Endodermal cell (in vitro differentiated cells): Measurements from ENCODE around the gene LRMDA. TPM values are rescaled to one million over a fixed set of nuclear protein-coding genes. Genes with fewer than 3 reads are reported as not detected.

Experiments used
- DNase-seq: peaks from one replicate; pipeline ENCODE4 v3.0.0-alpha.2; 2017
- H3K27ac ChIP-seq: 2 replicates; pipeline ENCODE4 v1.5.1; 2013; ENCODE audit warnings: mild to moderate bottlenecking, low read depth, low read length, moderate library complexity
- H3K27me3 ChIP-seq: 2 replicates; pipeline ENCODE4 v1.6.1; 2013; ENCODE audit warnings: mild to moderate bottlenecking, low read length, moderate library complexity; ENCODE audit not compliant: insufficient read depth, control insufficient read depth, poor library complexity, severe bottlenecking
- H3K36me3 ChIP-seq: 2 replicates; pipeline ENCODE4 v1.7.0; 2013; ENCODE audit warnings: mild to moderate bottlenecking, low read length, moderate library complexity; ENCODE audit not compliant: control insufficient read depth, insufficient read depth
- H3K4me1 ChIP-seq: one replicate; pipeline ENCODE4 v1.7.0; 2013; ENCODE audit warnings: low read length; ENCODE audit not compliant: control insufficient read depth, insufficient read depth
- H3K4me3 ChIP-seq: 2 replicates; pipeline ENCODE4 v1.5.1; 2013; ENCODE audit warnings: mild to moderate bottlenecking, low read length, moderate library complexity
- H3K9ac ChIP-seq: 2 replicates; pipeline ENCODE4 v1.6.1; 2013; ENCODE audit warnings: mild to moderate bottlenecking, low read length, moderate library complexity; ENCODE audit not compliant: poor library complexity, severe bottlenecking; ENCODE audit errors: extremely low read depth
- H3K9me3 ChIP-seq: 2 replicates; pipeline ENCODE4 v1.6.1; 2013; ENCODE audit warnings: mild to moderate bottlenecking, low read length, moderate library complexity; ENCODE audit not compliant: control insufficient read depth
- H3K27ac Mint-ChIP-seq: 2 replicates; pipeline ENCODE4 v1.8.0; 2020; ENCODE audit warnings: mixed read lengths
- H3K27me3 Mint-ChIP-seq: 2 replicates; pipeline ENCODE4 v1.8.0; 2021; ENCODE audit warnings: mild to moderate bottlenecking, mixed read lengths; ENCODE audit not compliant: insufficient read depth
- H3K36me3 Mint-ChIP-seq: 2 replicates; pipeline ENCODE4 v1.8.0; 2020; ENCODE audit warnings: low read depth, mixed read lengths
- H3K4me1 Mint-ChIP-seq: 2 replicates; pipeline ENCODE4 v1.8.0; 2020; ENCODE audit warnings: mixed read lengths
- H3K4me3 Mint-ChIP-seq: 2 replicates; pipeline ENCODE4 v1.8.0; 2020; ENCODE audit warnings: mild to moderate bottlenecking, moderate library complexity, mixed read lengths
- H3K9me3 Mint-ChIP-seq: 2 replicates; pipeline ENCODE4 v1.8.0; 2020; ENCODE audit warnings: mild to moderate bottlenecking, mixed read lengths
- WGBS, 2 experiments: methylation state at CpG; one replicate each; pipeline versions ENCODE4 v1.1.5 to v1.1.7; 2013; ENCODE audit warnings: missing lambda C conversion rate in 2 of 2, mixed read lengths in 1 of 2; ENCODE audit not compliant: insufficient coverage in 1 of 2, insufficient read length in 1 of 2; 5-methylcytosine and 5-hydroxymethylcytosine counted together
- total RNA-seq, 2 donors: library from RNA; stranded (reverse); fragmentation: NEBNext Ultra II Directional in 1 of 2; extraction: Animal tissue kit (Norgen Biotek cat#: 25700) in 1 of 2; gene quantifications; 2 replicates in 1 of 2; 3 replicates in 1 of 2; pipeline ENCODE4 v1.2.1, GENCODE V29; 2021
- TF ChIP-seq, protein P1 (sequence below): fragments of 200-600 bp; sonication (generic); conservative IDR thresholded peaks from 2 replicates; pipeline ENCODE4 v1.5.0; 2021; ENCODE audit warnings: antibody characterized with exemption, mild to moderate bottlenecking

Gene LRMDA
- total RNA-seq, 2 donors from 2014 or later: 1.7 to 5.1 TPM

DNA sequence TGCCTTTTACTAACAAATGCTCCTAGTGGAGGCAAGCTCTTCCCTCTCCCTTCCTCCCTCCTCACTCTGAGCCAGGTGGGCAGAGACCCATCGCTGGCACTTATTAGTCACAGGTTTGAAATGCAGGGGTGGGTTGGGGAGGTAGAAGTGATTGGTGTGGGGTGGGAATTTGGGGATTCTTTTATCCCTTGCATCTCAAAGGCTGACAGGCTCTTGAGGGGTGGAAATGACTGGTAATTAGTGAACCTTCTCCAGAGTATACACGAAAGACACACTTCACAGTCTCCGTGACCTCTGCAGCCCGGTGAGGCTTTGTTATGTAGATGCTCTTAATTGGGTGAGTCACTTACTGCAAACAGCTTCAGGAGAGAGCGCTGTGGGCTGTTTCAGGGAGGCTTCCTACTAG lies 13.9 kb upstream of the LRMDA start:
- peaks cover 68% of the 10 kb centered on the region for H3K27me3 ChIP-seq

DNA sequence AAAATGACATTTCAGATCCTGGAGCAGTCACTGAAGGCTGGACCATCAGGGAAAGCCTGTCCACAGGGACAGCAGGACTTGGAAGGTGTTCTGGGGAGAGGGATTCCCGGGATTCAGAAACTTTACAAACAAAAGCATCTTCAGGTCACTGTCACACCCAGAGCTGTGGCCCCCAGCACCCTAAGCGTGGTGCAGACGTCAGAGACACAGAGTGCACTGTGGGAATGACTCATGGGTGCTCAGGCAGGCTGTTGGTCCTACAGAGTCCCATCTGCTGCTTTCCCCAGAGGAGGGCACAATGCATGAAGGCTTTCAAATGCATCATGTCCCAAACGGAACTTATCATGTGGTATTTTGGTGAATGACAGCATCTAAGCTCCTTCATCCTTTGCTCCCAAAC lies 13.1 kb upstream of the LRMDA start:
- no peak overlapping the region for H3K27ac ChIP-seq
- no peaks in the 10 kb centered on the region for H3K36me3 ChIP-seq
- peaks cover 96% of the 10 kb centered on the region for H3K27me3 Mint-ChIP-seq
- peaks cover 23% of the 10 kb centered on the region for H3K4me1 Mint-ChIP-seq
- no peak overlapping the region for H3K9ac ChIP-seq
- H3K4me3 ChIP-seq: no peak overlapping the region
- H3K9me3 Mint-ChIP-seq: peaks cover 3% of the 10 kb centered on the region
- peaks cover 1% of the 10 kb centered on the region for H3K36me3 Mint-ChIP-seq
- H3K9me3 ChIP-seq: no peaks in the 10 kb centered on the region
- DNase-seq: peak; percentile 52
- peaks cover 67% of the 10 kb centered on the region for H3K27me3 ChIP-seq
- peaks cover 4% of the 10 kb centered on the region for H3K4me1 ChIP-seq
- 45 to 49% methylated on average over 2 to 4 of the region's 4 CpGs for WGBS, 2 experiments
- no peak overlapping the region for H3K27ac Mint-ChIP-seq
- H3K4me3 Mint-ChIP-seq: no peak overlapping the region
- TF ChIP-seq, protein P1, sequence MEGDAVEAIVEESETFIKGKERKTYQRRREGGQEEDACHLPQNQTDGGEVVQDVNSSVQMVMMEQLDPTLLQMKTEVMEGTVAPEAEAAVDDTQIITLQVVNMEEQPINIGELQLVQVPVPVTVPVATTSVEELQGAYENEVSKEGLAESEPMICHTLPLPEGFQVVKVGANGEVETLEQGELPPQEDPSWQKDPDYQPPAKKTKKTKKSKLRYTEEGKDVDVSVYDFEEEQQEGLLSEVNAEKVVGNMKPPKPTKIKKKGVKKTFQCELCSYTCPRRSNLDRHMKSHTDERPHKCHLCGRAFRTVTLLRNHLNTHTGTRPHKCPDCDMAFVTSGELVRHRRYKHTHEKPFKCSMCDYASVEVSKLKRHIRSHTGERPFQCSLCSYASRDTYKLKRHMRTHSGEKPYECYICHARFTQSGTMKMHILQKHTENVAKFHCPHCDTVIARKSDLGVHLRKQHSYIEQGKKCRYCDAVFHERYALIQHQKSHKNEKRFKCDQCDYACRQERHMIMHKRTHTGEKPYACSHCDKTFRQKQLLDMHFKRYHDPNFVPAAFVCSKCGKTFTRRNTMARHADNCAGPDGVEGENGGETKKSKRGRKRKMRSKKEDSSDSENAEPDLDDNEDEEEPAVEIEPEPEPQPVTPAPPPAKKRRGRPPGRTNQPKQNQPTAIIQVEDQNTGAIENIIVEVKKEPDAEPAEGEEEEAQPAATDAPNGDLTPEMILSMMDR: no peak

More for the DNA sequence above, 13.9 kb upstream of the LRMDA start:
- Mint-ChIP-seq H3K9me3 (no peaks in the 10 kb centered on the region), H3K4me3 (no peak overlapping the region), H3K27me3 (peaks cover 96% of the 10 kb centered on the region), H3K27ac (no peak overlapping the region), H3K4me1 (peaks cover 23% of the 10 kb centered on the region), H3K36me3 (no peaks in the 10 kb centered on the region)
- no peaks in the 10 kb centered on the region for H3K36me3 ChIP-seq
- no peak overlapping the region for H3K4me3 ChIP-seq
- H3K27ac ChIP-seq: no peak overlapping the region
- DNase-seq: peak; percentile 93
- 7% methylated on average over 5 of the region's 5 CpGs; no CpG with 5 or more reads in 1 of the 2 experiments for WGBS, 2 experiments
- TF ChIP-seq, protein P1: no peak
- H3K4me1 ChIP-seq: peaks cover 4% of the 10 kb centered on the region
- H3K9ac ChIP-seq: no peak overlapping the region
- no peaks in the 10 kb centered on the region for H3K9me3 ChIP-seq

DNA sequence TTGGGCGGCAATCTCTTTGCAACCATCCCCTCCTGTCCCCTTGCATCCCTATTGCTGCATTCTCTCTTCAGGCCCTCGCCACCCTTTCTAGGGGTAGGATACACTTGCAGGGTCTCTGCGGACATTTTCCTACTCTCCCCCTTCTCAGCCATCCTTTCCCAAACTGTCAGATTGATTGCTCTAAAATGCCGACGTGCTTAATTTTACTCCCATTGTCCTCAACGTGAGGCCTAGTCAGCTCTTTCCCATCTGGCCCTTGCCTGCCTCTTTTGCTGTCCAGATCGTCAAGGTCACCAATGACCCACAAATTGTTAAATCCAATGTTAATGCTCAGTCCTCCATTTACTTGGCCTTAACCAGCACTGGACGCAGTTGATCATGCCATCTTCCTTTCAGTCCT lies 12.7 kb upstream of the LRMDA start:
- Histone ChIP-seq H3K9me3 (no peaks in the 10 kb centered on the region), H3K9ac (no peak overlapping the region), H3K4me1 (peaks cover 4% of the 10 kb centered on the region), H3K4me3 (no peak overlapping the region), H3K27me3 (peaks cover 63% of the 10 kb centered on the region), H3K27ac (no peak overlapping the region), H3K36me3 (no peaks in the 10 kb centered on the region)
- Mint-ChIP-seq H3K27me3 (peaks cover 96% of the 10 kb centered on the region), H3K4me3 (no peak overlapping the region), H3K36me3 (peaks cover 1% of the 10 kb centered on the region), H3K27ac (no peak overlapping the region), H3K4me1 (peaks cover 23% of the 10 kb centered on the region), H3K9me3 (peaks cover 3% of the 10 kb centered on the region)
- 75 to 84% methylated on average over 7 to 8 of the region's 8 CpGs for WGBS, 2 experiments
- TF ChIP-seq, protein P1: no peak
- no peak for DNase-seq
